OCI-LY3 (cell line): ENCODE data around the gene C1QTNF5.

Experiments used
- EZH2phosphoT487 ChIP-seq: fragments of 200-600 bp; shearing (Covaris generic); IDR thresholded peaks from 2 replicates; pipeline ENCODE4 v1.6.1; 2018; ENCODE audit warnings: antibody characterized with exemption, mixed run types, low read depth
- TF ChIP-seq, protein P1 (sequence below): fragments of 200-600, 300-600 bp; sonication (generic); IDR thresholded peaks from 2 replicates; pipeline ENCODE4 v1.5.1; 2014; ENCODE audit warnings: antibody characterized with exemption, low read length, low read depth

DNA sequence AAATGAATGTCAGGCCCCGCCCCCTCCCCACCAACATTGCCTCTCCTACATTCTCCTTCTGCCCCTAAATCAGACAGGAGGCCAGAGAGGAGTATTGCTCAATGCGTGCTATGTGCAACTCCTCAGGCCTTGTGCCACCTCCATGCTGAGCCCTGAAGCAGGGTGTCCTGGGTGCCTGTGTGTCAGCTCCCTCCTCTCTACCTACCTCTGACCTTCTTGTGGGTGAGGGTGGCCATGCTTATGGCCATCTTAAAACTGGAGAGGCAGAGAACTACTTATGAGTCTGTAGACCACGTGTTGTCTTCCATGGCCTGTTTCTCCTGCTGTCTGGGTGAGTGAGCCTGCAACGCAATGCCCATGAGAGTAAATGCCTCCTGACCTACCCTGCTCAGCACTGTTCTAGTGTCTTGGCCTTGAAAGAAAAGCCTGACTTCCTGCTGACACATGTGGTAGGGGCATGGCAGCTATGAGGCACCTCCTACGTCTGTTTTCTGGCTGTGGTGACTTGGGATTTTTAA is 34.3 kb downstream of the C1QTNF5 start:
- TF ChIP-seq, protein P1, sequence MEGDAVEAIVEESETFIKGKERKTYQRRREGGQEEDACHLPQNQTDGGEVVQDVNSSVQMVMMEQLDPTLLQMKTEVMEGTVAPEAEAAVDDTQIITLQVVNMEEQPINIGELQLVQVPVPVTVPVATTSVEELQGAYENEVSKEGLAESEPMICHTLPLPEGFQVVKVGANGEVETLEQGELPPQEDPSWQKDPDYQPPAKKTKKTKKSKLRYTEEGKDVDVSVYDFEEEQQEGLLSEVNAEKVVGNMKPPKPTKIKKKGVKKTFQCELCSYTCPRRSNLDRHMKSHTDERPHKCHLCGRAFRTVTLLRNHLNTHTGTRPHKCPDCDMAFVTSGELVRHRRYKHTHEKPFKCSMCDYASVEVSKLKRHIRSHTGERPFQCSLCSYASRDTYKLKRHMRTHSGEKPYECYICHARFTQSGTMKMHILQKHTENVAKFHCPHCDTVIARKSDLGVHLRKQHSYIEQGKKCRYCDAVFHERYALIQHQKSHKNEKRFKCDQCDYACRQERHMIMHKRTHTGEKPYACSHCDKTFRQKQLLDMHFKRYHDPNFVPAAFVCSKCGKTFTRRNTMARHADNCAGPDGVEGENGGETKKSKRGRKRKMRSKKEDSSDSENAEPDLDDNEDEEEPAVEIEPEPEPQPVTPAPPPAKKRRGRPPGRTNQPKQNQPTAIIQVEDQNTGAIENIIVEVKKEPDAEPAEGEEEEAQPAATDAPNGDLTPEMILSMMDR: no peak
- TF ChIP-seq EZH2phosphoT487: no peak
